Activated naive CD8-positive, alpha-beta T cell treated with anti-CD3 and anti-CD28 coated beads, Interleukin-2, amount 10 ng/mL, durations not matched to agents 7 days and 5 days (primary cell): ENCODE measurements around the gene ZNF23. TPM values are rescaled to one million over a fixed set of nuclear protein-coding genes. Genes with fewer than 3 reads are reported as not detected.

ENCODE experiments used
- ATAC-seq: fragments of 150-1000 bp; cut with Tn5 transposase; one replicate; pipeline ENCODE4 v1.10.0; 2021; ENCODE audit warnings: low read depth, moderate library complexity
- POLR2A ChIA-PET: fragments of 350-600 bp; sonication (Branson Sonifier 250); formaldehyde crosslinking; loops from one replicate; lab custom pipeline; 2021; ENCODE audit warnings: antibody characterized with exemption; lab: Charles Lee
- DNase-seq: peaks from one replicate; pipeline ENCODE4 v3.0.0; 2021
- H3K27ac Mint-ChIP-seq: one replicate; pipeline ENCODE4 v1.8.0; 2022; ENCODE audit warnings: mild to moderate bottlenecking, mixed read lengths
- H3K27me3 Mint-ChIP-seq: one replicate; pipeline ENCODE4 v1.8.0; 2022; ENCODE audit warnings: mild to moderate bottlenecking, moderate library complexity, mixed read lengths
- H3K36me3 Mint-ChIP-seq: one replicate; pipeline ENCODE4 v1.8.0; 2021; ENCODE audit warnings: mild to moderate bottlenecking, mixed read lengths
- H3K4me1 Mint-ChIP-seq: one replicate; pipeline ENCODE4 v1.8.0; 2021; ENCODE audit warnings: mixed read lengths
- H3K4me3 Mint-ChIP-seq: one replicate; pipeline ENCODE4 v1.8.0; 2022; ENCODE audit warnings: mild to moderate bottlenecking, moderate library complexity, mixed read lengths
- H3K9me3 Mint-ChIP-seq: one replicate; pipeline ENCODE4 v1.8.0; 2021; ENCODE audit warnings: mixed read lengths
- total RNA-seq, 2 experiments: library from RNA; stranded (reverse); gene quantifications; one replicate each; pipeline ENCODE4 v1.2.3, GENCODE V29; 2021

Gene ZNF23
- total RNA-seq, 2 experiments from 2014 or later = 9.6 to 10.5 TPM

- ATAC-seq (peak; percentile 85), DNase-seq (peak; percentile 72)
- peak overlapping the region; percentile 89 for H3K4me3 Mint-ChIP-seq
- no peaks in the 10 kb centered on the region for H3K9me3 Mint-ChIP-seq
- H3K4me1 Mint-ChIP-seq = peaks cover 18% of the 10 kb centered on the region
- H3K36me3 Mint-ChIP-seq = no peaks in the 10 kb centered on the region
- POLR2A ChIA-PET = interaction anchor here (2.6 kb wide), 1 partner anchor 22 kb away, joined by 16 read pairs; the partner anchor contains the start of gene ZNF23
- no peaks in the 10 kb centered on the region for H3K27me3 Mint-ChIP-seq
- H3K27ac Mint-ChIP-seq = peak overlapping the region; percentile 85
Measured at GRCh38 chr16:71484006-71484893, 22.2 kb upstream of the ZNF23 start.

GRCh38 chr16:71482569-71482968, 20.5 kb upstream of the ZNF23 start:
- Mint-ChIP-seq H3K4me3 (no peak overlapping the region), H3K27ac (no peak overlapping the region), H3K36me3 (no peaks in the 10 kb centered on the region), H3K4me1 (peaks cover 19% of the 10 kb centered on the region), H3K9me3 (no peaks in the 10 kb centered on the region), H3K27me3 (no peaks in the 10 kb centered on the region)
- DNase-seq (no peak), ATAC-seq (no peak)
- POLR2A ChIA-PET = interaction anchor here (2.6 kb wide), 1 partner anchor 21 kb away, joined by 16 read pairs; the partner anchor contains the start of gene ZNF23

GRCh38 chr16:71480956-71481355, 18.9 kb upstream of the ZNF23 start:
- ATAC-seq (no peak), DNase-seq (no peak)
- no peak overlapping the region for H3K4me3 Mint-ChIP-seq
- no peaks in the 10 kb centered on the region for H3K9me3 Mint-ChIP-seq
- H3K27ac Mint-ChIP-seq = no peak overlapping the region
- H3K27me3 Mint-ChIP-seq = no peaks in the 10 kb centered on the region
- peaks cover 2% of the 10 kb centered on the region for H3K36me3 Mint-ChIP-seq
- POLR2A ChIA-PET = no interaction called here
- peaks cover 21% of the 10 kb centered on the region for H3K4me1 Mint-ChIP-seq

GRCh38 chr16:71479420-71479819, 17.4 kb upstream of the ZNF23 start:
- no peak overlapping the region for H3K27ac Mint-ChIP-seq
- no peak overlapping the region for H3K4me3 Mint-ChIP-seq
- ATAC-seq = no peak
- H3K4me1 Mint-ChIP-seq = peaks cover 18% of the 10 kb centered on the region
- no peaks in the 10 kb centered on the region for H3K27me3 Mint-ChIP-seq
- DNase-seq = no peak
- H3K36me3 Mint-ChIP-seq = peaks cover 2% of the 10 kb centered on the region
- POLR2A ChIA-PET = no interaction called here
- no peaks in the 10 kb centered on the region for H3K9me3 Mint-ChIP-seq

GRCh38 chr16:71476457-71477124, 14.5 kb upstream of the ZNF23 start:
- Mint-ChIP-seq H3K27ac (no peak overlapping the region), H3K27me3 (no peaks in the 10 kb centered on the region), H3K36me3 (peaks cover 2% of the 10 kb centered on the region), H3K4me3 (no peak overlapping the region), H3K4me1 (peaks cover 10% of the 10 kb centered on the region), H3K9me3 (no peaks in the 10 kb centered on the region)
- DNase-seq (no peak), ATAC-seq (no peak)
- POLR2A ChIA-PET = no interaction called here

- no peaks in the 10 kb centered on the region for H3K9me3 Mint-ChIP-seq
- no peaks in the 10 kb centered on the region for H3K27me3 Mint-ChIP-seq
- DNase-seq (no peak), ATAC-seq (no peak)
- no peak overlapping the region for H3K4me3 Mint-ChIP-seq
- POLR2A ChIA-PET = no interaction called here
- no peak overlapping the region for H3K27ac Mint-ChIP-seq
- H3K4me1 Mint-ChIP-seq = peaks cover 6% of the 10 kb centered on the region
- H3K36me3 Mint-ChIP-seq = peaks cover 2% of the 10 kb centered on the region
Measured at GRCh38 chr16:71474864-71475263, 12.8 kb upstream of the ZNF23 start.

- POLR2A ChIA-PET = no interaction called here
- no peak overlapping the region for H3K4me3 Mint-ChIP-seq
- no peak overlapping the region for H3K27ac Mint-ChIP-seq
- no peaks in the 10 kb centered on the region for H3K27me3 Mint-ChIP-seq
- DNase-seq (no peak), ATAC-seq (no peak)
- peaks cover 3% of the 10 kb centered on the region for H3K4me1 Mint-ChIP-seq
- no peaks in the 10 kb centered on the region for H3K9me3 Mint-ChIP-seq
- H3K36me3 Mint-ChIP-seq = peaks cover 2% of the 10 kb centered on the region
Measured at GRCh38 chr16:71473891-71474290, 11.8 kb upstream of the ZNF23 start.

- peaks cover 3% of the 10 kb centered on the region for H3K4me1 Mint-ChIP-seq
- no peak overlapping the region for H3K4me3 Mint-ChIP-seq
- H3K27me3 Mint-ChIP-seq = no peaks in the 10 kb centered on the region
- no peaks in the 10 kb centered on the region for H3K9me3 Mint-ChIP-seq
- DNase-seq = no peak
- POLR2A ChIA-PET = no interaction called here
- ATAC-seq = no peak
- H3K36me3 Mint-ChIP-seq = peaks cover 2% of the 10 kb centered on the region
- no peak overlapping the region for H3K27ac Mint-ChIP-seq
Measured at GRCh38 chr16:71472931-71473330, 10.9 kb upstream of the ZNF23 start.

- H3K27me3 Mint-ChIP-seq = no peaks in the 10 kb centered on the region
- no peaks in the 10 kb centered on the region for H3K9me3 Mint-ChIP-seq
- ATAC-seq (no peak), DNase-seq (no peak)
- no peak overlapping the region for H3K27ac Mint-ChIP-seq
- H3K36me3 Mint-ChIP-seq = peaks cover 2% of the 10 kb centered on the region
- POLR2A ChIA-PET = no interaction called here
- H3K4me3 Mint-ChIP-seq = no peak overlapping the region
- peaks cover 3% of the 10 kb centered on the region for H3K4me1 Mint-ChIP-seq
Measured at GRCh38 chr16:71472051-71472450, 10.0 kb upstream of the ZNF23 start.

- no peak overlapping the region for H3K4me3 Mint-ChIP-seq
- peaks cover 3% of the 10 kb centered on the region for H3K27me3 Mint-ChIP-seq
- H3K4me1 Mint-ChIP-seq = peaks cover 5% of the 10 kb centered on the region
- ATAC-seq = no peak
- DNase-seq = peak; percentile 56
- no peaks in the 10 kb centered on the region for H3K36me3 Mint-ChIP-seq
- POLR2A ChIA-PET = no interaction called here
- no peaks in the 10 kb centered on the region for H3K9me3 Mint-ChIP-seq
- no peak overlapping the region for H3K27ac Mint-ChIP-seq
Measured at GRCh38 chr16:71467810-71468209, 5.8 kb upstream of the ZNF23 start.

- H3K36me3 Mint-ChIP-seq = no peaks in the 10 kb centered on the region
- DNase-seq (no peak), ATAC-seq (no peak)
- no peak overlapping the region for H3K27ac Mint-ChIP-seq
- no peaks in the 10 kb centered on the region for H3K9me3 Mint-ChIP-seq
- POLR2A ChIA-PET = no interaction called here
- peaks cover 3% of the 10 kb centered on the region for H3K27me3 Mint-ChIP-seq
- peaks cover 22% of the 10 kb centered on the region for H3K4me1 Mint-ChIP-seq
- no peak overlapping the region for H3K4me3 Mint-ChIP-seq
Measured at GRCh38 chr16:71464231-71464630, 2.2 kb upstream of the ZNF23 start.

- peaks cover 22% of the 10 kb centered on the region for H3K4me1 Mint-ChIP-seq
- no peaks in the 10 kb centered on the region for H3K9me3 Mint-ChIP-seq
- H3K27me3 Mint-ChIP-seq = peaks cover 3% of the 10 kb centered on the region
- ATAC-seq (no peak), DNase-seq (no peak)
- POLR2A ChIA-PET = no interaction called here
- H3K36me3 Mint-ChIP-seq = peaks cover 6% of the 10 kb centered on the region
- H3K4me3 Mint-ChIP-seq = peak overlapping the region; percentile 91
- H3K27ac Mint-ChIP-seq = no peak overlapping the region
Measured at GRCh38 chr16:71460941-71461340, 1.1 kb downstream of the ZNF23 start.

- H3K27me3 Mint-ChIP-seq = no peaks in the 10 kb centered on the region
- H3K9me3 Mint-ChIP-seq = no peaks in the 10 kb centered on the region
- POLR2A ChIA-PET = no interaction called here
- H3K4me1 Mint-ChIP-seq = peaks cover 22% of the 10 kb centered on the region
- peaks cover 6% of the 10 kb centered on the region for H3K36me3 Mint-ChIP-seq
- no peak overlapping the region for H3K27ac Mint-ChIP-seq
- DNase-seq (no peak), ATAC-seq (no peak)
- H3K4me3 Mint-ChIP-seq = no peak overlapping the region
Measured at GRCh38 chr16:71460236-71460635, 1.8 kb downstream of the ZNF23 start.

- ATAC-seq (no peak), DNase-seq (no peak)
- Mint-ChIP-seq H3K4me3 (no peak overlapping the region), H3K36me3 (peaks cover 12% of the 10 kb centered on the region), H3K27me3 (no peaks in the 10 kb centered on the region), H3K9me3 (no peaks in the 10 kb centered on the region), H3K27ac (no peak overlapping the region), H3K4me1 (peaks cover 22% of the 10 kb centered on the region)
- POLR2A ChIA-PET = no interaction called here
Measured at GRCh38 chr16:71459510-71459909, 2.5 kb downstream of the ZNF23 start.
